ENCODE results near the gene SPOCD1. TPM values are rescaled to one million over a fixed set of nuclear protein-coding genes. Genes with fewer than 3 reads are reported as not detected.

SPOCD1 gene
- total RNA-seq, 2 experiments from 2014 or later: not detected

DNA sequence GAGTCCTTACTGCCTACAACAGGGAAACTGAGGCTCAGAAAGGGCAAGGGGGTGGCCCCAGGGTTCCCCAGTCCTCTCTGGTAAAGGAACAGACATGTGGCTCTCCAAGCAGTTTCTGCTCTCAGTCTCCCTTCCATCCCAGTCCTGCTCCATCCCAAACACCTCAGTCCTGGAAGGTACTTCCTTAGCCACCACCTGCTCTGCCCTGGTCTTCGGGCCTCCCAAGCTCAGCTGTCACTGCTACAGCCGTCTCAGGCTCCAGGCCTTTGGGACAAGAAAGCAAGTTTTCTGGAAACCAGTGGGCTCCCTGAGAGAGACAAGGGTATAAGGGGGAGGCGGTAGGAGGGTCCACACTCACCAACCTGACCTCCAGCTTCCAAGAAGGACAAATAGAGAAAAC is 28.6 kb downstream of the SPOCD1 start:
- Mint-ChIP-seq H3K4me1 (peaks cover 11% of the 10 kb centered on the region), H3K36me3 (no peaks in the 10 kb centered on the region), H3K27ac (no peak overlapping the region), H3K4me3 (peak overlapping the region; percentile 76), H3K9me3 (ENCODE audit: low read depth) (no peaks in the 10 kb centered on the region), H3K27me3 (no peaks in the 10 kb centered on the region)
- DNase-seq: no peak
- CTCF ChIA-PET: interaction anchor here (1.2 to 5.5 kb wide), 8 partner anchors 14 to 613 kb away, joined by 3 to 100 read pairs (median 28); partner anchors contain the start of gene PEF1
- ATAC-seq: no peak

GRCh38 chr1:31786366-31787060 is 29.3 kb downstream of the SPOCD1 start:
- ATAC-seq (no peak), DNase-seq (no peak)
- CTCF ChIA-PET: interaction anchor here (1.2 kb wide), 1 partner anchor 221 kb away, joined by 3 read pairs; no protein-coding TSS in a partner anchor
- Mint-ChIP-seq H3K9me3 (ENCODE audit: low read depth) (no peaks in the 10 kb centered on the region), H3K4me1 (peaks cover 11% of the 10 kb centered on the region), H3K36me3 (no peaks in the 10 kb centered on the region), H3K27ac (no peak overlapping the region), H3K4me3 (no peak overlapping the region), H3K27me3 (no peaks in the 10 kb centered on the region)

GRCh38 chr1:31785947-31786290 is 29.9 kb downstream of the SPOCD1 start:
- ATAC-seq (no peak), DNase-seq (no peak)
- Mint-ChIP-seq H3K36me3 (no peaks in the 10 kb centered on the region), H3K4me1 (peaks cover 11% of the 10 kb centered on the region), H3K27me3 (no peaks in the 10 kb centered on the region), H3K9me3 (ENCODE audit: low read depth) (no peaks in the 10 kb centered on the region), H3K4me3 (no peak overlapping the region), H3K27ac (no peak overlapping the region)
- CTCF ChIA-PET: interaction anchor here (1.2 kb wide), 1 partner anchor 221 kb away, joined by 3 read pairs; no protein-coding TSS in a partner anchor

DNA sequence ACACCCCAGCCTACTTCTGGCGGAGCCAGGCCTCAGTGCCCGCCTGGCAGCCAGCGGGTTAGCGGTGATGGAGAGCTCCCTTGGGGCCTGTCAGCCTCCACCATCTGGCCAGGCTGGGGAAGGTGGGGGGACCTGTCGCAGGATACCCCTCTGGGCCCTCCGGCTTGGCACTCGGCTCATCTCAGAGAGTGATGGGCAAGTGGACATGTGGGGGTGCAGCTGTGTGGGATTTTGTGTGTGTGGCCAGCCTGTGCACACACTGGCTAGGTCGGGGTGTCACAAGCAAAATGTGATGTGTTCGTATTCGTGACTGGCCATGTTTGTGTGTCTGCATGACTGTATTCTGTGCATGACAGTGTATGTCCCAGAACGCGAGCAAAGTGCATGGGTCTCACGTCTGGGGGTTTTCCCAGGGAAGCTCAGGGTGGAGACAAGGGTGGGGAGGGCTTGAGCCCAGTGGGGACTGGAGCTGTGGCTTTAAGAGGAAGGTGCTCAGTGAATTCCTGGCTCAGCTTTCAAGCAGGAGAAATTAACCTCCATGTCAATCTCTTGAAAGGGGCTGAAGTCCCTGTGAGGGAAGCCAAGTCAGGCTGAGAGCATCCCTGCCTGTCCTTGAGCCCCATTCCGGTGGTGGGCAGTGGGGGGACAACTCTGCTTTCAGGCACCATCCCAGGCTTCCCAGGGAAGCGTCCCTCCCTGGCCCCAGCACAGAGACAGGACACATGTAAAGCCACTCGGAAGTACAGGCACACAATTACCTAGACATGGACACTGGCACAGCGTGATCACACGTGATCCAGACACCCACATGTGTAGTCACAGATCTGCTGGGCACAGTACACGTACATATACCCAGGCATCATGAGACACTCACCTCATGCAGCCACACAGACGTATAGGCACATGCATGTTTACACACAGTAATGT is 30.5 kb downstream of the SPOCD1 start:
- H3K36me3 Mint-ChIP-seq: no peaks in the 10 kb centered on the region
- ATAC-seq: no peak
- peaks cover 11% of the 10 kb centered on the region for H3K4me1 Mint-ChIP-seq
- DNase-seq: no peak
- H3K4me3 Mint-ChIP-seq: no peak overlapping the region
- CTCF ChIA-PET: no interaction called here
- no peak overlapping the region for H3K27ac Mint-ChIP-seq
- no peaks in the 10 kb centered on the region for H3K27me3 Mint-ChIP-seq
- H3K9me3 Mint-ChIP-seq (ENCODE audit: low read depth): no peaks in the 10 kb centered on the region

DNA sequence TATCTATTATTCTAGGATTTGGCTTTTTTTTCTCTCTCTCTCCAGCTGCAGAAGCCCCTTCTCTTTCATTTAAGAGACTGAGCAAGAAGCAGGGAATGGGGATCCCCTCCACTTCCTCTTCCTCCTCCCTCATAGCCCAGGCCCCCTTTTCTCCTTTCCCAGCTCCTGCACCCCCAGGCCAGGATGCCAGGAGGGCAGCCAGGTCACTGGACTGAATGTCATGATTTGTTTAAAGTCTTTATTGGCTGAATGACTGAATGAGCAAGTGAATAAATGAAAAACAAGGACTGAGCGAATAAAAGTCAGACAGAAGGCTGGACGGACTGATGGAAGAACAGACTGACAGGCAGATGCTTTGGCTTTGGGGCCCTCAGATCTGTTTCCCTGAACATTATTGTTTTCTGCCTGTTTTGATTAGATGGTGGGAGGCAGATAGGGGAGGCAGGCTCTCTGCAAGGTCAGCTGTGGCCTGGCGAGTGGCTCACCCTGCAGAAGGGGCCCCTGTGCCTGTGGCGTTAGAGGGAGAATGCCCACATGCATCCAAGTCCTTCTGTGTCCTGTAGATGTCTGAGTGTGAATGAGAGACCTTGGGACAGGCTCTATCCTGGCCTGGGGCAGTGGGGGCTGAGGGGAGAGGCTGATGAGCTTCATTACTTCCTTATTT is 31.3 kb downstream of the SPOCD1 start:
- no peak for DNase-seq
- H3K27ac Mint-ChIP-seq: no peak overlapping the region

DNA sequence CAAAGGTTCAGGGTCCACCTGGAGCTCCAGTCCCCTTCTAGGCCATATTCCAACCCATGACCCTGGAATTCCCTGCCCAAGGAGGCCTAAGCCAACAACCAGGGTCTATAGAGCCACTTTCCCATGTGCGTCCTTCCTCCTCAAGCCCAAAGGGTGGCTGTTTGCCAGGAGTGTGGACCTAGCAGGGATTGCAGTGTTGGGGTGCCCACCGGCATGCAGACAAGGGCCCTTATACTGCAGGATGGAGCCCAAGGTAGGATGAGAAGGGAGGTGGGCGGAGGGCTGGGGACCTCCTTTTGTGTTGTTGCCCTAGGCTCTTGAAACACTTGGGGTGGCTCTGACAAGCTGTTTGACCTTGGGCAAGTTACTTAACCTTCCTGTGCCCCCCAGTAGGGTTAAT is 32.0 kb downstream of the SPOCD1 start:
- Mint-ChIP-seq H3K27ac (no peak overlapping the region), H3K36me3 (no peaks in the 10 kb centered on the region), H3K4me3 (no peak overlapping the region), H3K4me1 (peaks cover 8% of the 10 kb centered on the region), H3K27me3 (no peaks in the 10 kb centered on the region), H3K9me3 (ENCODE audit: low read depth) (no peaks in the 10 kb centered on the region)
- ATAC-seq (no peak), DNase-seq (no peak)
- CTCF ChIA-PET: interaction anchor here (0.9 to 1.1 kb wide), 2 partner anchors 118 to 180 kb away, joined by 3 to 4 read pairs; no protein-coding TSS in a partner anchor

More for the DNA sequence above, 31.3 kb downstream of the SPOCD1 start:
- CTCF ChIA-PET: interaction anchor here (0.9 kb wide), 1 partner anchor 180 kb away, joined by 4 read pairs; no protein-coding TSS in a partner anchor
- H3K4me3 Mint-ChIP-seq: no peak overlapping the region
- no peaks in the 10 kb centered on the region for H3K9me3 Mint-ChIP-seq (ENCODE audit: low read depth)
- peaks cover 8% of the 10 kb centered on the region for H3K4me1 Mint-ChIP-seq
- H3K36me3 Mint-ChIP-seq: no peaks in the 10 kb centered on the region
- ATAC-seq: no peak
- H3K27me3 Mint-ChIP-seq: no peaks in the 10 kb centered on the region

DNA sequence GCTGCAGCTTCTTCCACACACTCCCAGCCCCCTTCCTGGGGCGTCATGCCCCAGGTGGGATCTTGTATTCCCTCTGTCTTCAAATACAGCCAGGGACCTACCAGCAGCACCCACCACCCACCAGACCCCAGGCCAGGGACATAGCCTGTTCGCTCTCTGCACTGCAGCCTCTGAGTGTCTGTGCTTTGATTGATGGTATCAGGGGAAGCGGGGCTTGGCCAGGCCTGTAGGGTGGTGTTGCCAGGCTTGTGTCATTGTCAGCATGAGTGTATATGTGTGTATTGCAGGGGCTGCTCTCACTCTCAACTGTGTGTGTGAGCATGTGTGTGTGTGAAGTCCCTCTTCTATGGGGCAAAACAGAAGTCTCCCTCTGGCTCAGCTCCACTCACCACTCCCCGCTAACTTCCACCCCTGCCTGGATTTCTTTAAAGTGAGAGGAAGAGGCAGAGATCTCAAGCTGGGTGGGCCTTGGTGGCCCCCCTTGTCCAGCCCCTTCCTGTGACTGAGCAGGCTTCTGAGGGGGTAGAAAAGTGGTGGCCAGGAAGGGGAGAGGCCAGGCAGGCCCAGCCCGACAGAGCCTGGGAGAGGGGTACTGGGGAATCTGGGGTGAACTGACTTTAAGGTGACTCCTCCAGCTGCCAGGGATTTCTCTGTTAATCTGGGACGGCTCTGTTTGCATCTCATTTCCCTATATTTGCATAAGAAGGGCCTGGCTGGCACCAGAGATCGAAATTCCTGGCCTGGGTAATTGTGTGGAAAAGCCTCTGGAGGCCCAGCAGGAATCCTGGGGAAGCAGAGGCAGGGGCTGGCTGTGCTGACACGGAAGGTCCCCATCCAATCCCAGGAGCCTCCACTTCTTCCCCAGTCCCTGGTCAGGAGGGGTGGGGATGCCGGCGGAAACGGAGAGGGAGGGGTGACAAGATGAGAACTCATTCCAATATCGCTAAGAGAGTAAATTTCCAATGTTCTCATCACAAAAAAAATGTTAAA is 33.1 kb downstream of the SPOCD1 start:
- CTCF ChIA-PET: interaction anchor here (1.1 kb wide), 1 partner anchor 117 kb away, joined by 3 read pairs; no protein-coding TSS in a partner anchor
- Mint-ChIP-seq H3K4me1 (peaks cover 2% of the 10 kb centered on the region), H3K36me3 (no peaks in the 10 kb centered on the region), H3K9me3 (ENCODE audit: low read depth) (no peaks in the 10 kb centered on the region), H3K4me3 (no peak overlapping the region), H3K27ac (no peak overlapping the region), H3K27me3 (peaks cover 7% of the 10 kb centered on the region)
- DNase-seq (no peak), ATAC-seq (no peak)

GRCh38 chr1:31781756-31782371 is 34.0 kb downstream of the SPOCD1 start:
- H3K27ac Mint-ChIP-seq: peak overlapping the region; percentile 15
- H3K4me1 Mint-ChIP-seq: no peaks in the 10 kb centered on the region
- no peaks in the 10 kb centered on the region for H3K36me3 Mint-ChIP-seq
- H3K27me3 Mint-ChIP-seq: peaks cover 14% of the 10 kb centered on the region
- ATAC-seq (no peak), DNase-seq (no peak)
- no peaks in the 10 kb centered on the region for H3K9me3 Mint-ChIP-seq (ENCODE audit: low read depth)
- CTCF ChIA-PET: no interaction called here
- no peak overlapping the region for H3K4me3 Mint-ChIP-seq

GRCh38 chr1:31781138-31781755 is 34.6 kb downstream of the SPOCD1 start:
- DNase-seq: no peak
- CTCF ChIA-PET: no interaction called here
- Mint-ChIP-seq H3K4me1 (no peaks in the 10 kb centered on the region), H3K36me3 (no peaks in the 10 kb centered on the region), H3K4me3 (no peak overlapping the region), H3K27ac (peak overlapping the region; percentile 15), H3K27me3 (peaks cover 18% of the 10 kb centered on the region), H3K9me3 (ENCODE audit: low read depth) (no peaks in the 10 kb centered on the region)
- ATAC-seq: no peak

GRCh38 chr1:31780632-31781031 is 35.2 kb downstream of the SPOCD1 start:
- no peak overlapping the region for H3K4me3 Mint-ChIP-seq
- no peak for ATAC-seq
- no peaks in the 10 kb centered on the region for H3K36me3 Mint-ChIP-seq
- DNase-seq: no peak
- H3K4me1 Mint-ChIP-seq: no peaks in the 10 kb centered on the region
- CTCF ChIA-PET: no interaction called here
- no peak overlapping the region for H3K27ac Mint-ChIP-seq
- H3K27me3 Mint-ChIP-seq: peaks cover 20% of the 10 kb centered on the region
- H3K9me3 Mint-ChIP-seq (ENCODE audit: low read depth): no peaks in the 10 kb centered on the region

DNA sequence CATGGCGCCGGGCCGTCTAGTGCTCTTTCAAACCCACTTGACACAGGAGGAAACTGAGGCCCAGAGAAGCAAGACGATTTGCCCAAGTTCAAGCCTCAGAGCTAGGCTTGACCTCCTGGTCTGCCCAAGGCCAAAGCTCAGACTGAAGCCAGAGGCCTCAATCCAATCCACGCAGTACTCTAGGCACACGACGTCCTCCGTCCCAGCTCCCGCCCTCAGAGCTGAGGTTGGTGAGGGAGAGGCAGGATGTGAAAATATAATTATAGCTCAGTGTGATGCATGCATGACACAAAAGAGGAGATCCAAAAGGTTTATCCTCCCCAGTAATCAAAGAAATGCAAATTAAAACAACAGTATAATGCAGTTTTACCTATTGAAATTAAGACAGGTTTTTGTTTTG is 36.1 kb downstream of the SPOCD1 start:
- CTCF ChIA-PET: interaction anchor here (1.9 kb wide), 1 partner anchor 9 kb away, joined by 9 read pairs; no protein-coding TSS in a partner anchor
- Mint-ChIP-seq H3K27me3 (peaks cover 27% of the 10 kb centered on the region), H3K36me3 (no peaks in the 10 kb centered on the region)

More for the DNA sequence above, 36.1 kb downstream of the SPOCD1 start:
- no peak overlapping the region for H3K27ac Mint-ChIP-seq
- no peaks in the 10 kb centered on the region for H3K9me3 Mint-ChIP-seq (ENCODE audit: low read depth)
- H3K4me3 Mint-ChIP-seq: no peak overlapping the region
- ATAC-seq (no peak), DNase-seq (no peak)
- H3K4me1 Mint-ChIP-seq: no peaks in the 10 kb centered on the region
